Caki2 (cell line): ENCODE measurements around the gene GSE1. TPM values are rescaled to one million over a fixed set of nuclear protein-coding genes. Genes with fewer than 3 reads are reported as not detected.
A peak's percentile ranks its signal among the peaks of the same experiment; 100 is the strongest.

Experiments used
- DNase-seq: peaks from one replicate; pipeline ENCODE4 v3.0.0-alpha.2; 2015; ENCODE audit warnings: low read depth
- in situ Hi-C: cut with HindIII; loops from 2 replicates; pipeline ENCODE4 v1.10.0; 2016; ENCODE audit warnings: low sequenced_read_pairs, low pct_unique_long_range_greater_than_20kb, mixed read lengths
- total RNA-seq: library from RNA; depleted of rRNA; stranded (reverse); fragments of >200 nt; shearing (Covaris generic); gene quantifications from 2 replicates; pipeline ENCODE4 v1.2.3, GENCODE V29; 2014; ENCODE audit warnings: low replicate concordance; rRNA removed

Gene GSE1
- 7.1 and 7.9 TPM in 2 replicates for total RNA-seq

GRCh38 chr16:85612801-85613603 lies at the start of gene GSE1:
TSS of gene GSE1 (plus strand) at chr16:85613322. CDS start at chr16:85613392, 70 bp downstream.
- DNase-seq = peak; percentile 97

GRCh38 chr16:85563515-85564276 lies 49.4 kb upstream of the GSE1 start:
- DNase-seq = peak; percentile 88
- in situ Hi-C loops = no loop called here

More at GRCh38 chr16:85612801-85613603, at the start of gene GSE1:
- in situ Hi-C loops = no loop called here

- in situ Hi-C loops = no loop called here
- DNase-seq = no peak
Measured at GRCh38 chr16:85564277-85565051, 48.7 kb upstream of the GSE1 start.

- in situ Hi-C loops = no loop called here
- DNase-seq = no peak
Measured at GRCh38 chr16:85565340-85565739, 47.8 kb upstream of the GSE1 start.

GRCh38 chr16:85565801-85566526 lies 47.2 kb upstream of the GSE1 start:
- DNase-seq = no peak
- in situ Hi-C loops = no loop called here

GRCh38 chr16:85566561-85567100 lies 46.5 kb upstream of the GSE1 start:
- in situ Hi-C loops = no loop called here

GRCh38 chr16:85567101-85567866 lies 45.8 kb upstream of the GSE1 start:
- in situ Hi-C loops = no loop called here
- peak; percentile 10 for DNase-seq

More at GRCh38 chr16:85566561-85567100, 46.5 kb upstream of the GSE1 start:
- DNase-seq = no peak

GRCh38 chr16:85567935-85568334 lies 45.2 kb upstream of the GSE1 start:
- in situ Hi-C loops = no loop called here
- DNase-seq = no peak

GRCh38 chr16:85568519-85568918 lies 44.6 kb upstream of the GSE1 start:
- peak; percentile 83 for DNase-seq

GRCh38 chr16:85569039-85569614 lies 44.0 kb upstream of the GSE1 start:
- in situ Hi-C loops = no loop called here
- DNase-seq = no peak

More at GRCh38 chr16:85568519-85568918, 44.6 kb upstream of the GSE1 start:
- in situ Hi-C loops = no loop called here

- DNase-seq = no peak
Measured at GRCh38 chr16:85569615-85570212, 43.4 kb upstream of the GSE1 start.

GRCh38 chr16:85570213-85570734 lies 42.8 kb upstream of the GSE1 start:
- in situ Hi-C loops = no loop called here
- DNase-seq = no peak

More at GRCh38 chr16:85569615-85570212, 43.4 kb upstream of the GSE1 start:
- in situ Hi-C loops = no loop called here

GRCh38 chr16:85570735-85571562 lies 42.2 kb upstream of the GSE1 start:
- no peak for DNase-seq
- in situ Hi-C loops = no loop called here

GRCh38 chr16:85571563-85571812 lies 41.6 kb upstream of the GSE1 start:
- in situ Hi-C loops = no loop called here
- no peak for DNase-seq

GRCh38 chr16:85571813-85572619 lies 41.1 kb upstream of the GSE1 start:
- no peak for DNase-seq
- in situ Hi-C loops = no loop called here
